Natural killer cell (primary cell): ENCODE measurements around the gene ZBTB33. TPM values are rescaled to one million over a fixed set of nuclear protein-coding genes. Genes with fewer than 3 reads are reported as not detected.
A peak's percentile ranks its signal among the peaks of the same experiment; 100 is the strongest.

Source experiments
- ATAC-seq, 3 donors: fragments of 150-1000 bp in 2 of 3; fragments of 200-7000 bp in 1 of 3; cut with Tn5 transposase; 1 replicate in 1 of 3; 2 replicates in 2 of 3; pipeline ENCODE4 v1.10.0; 2021; ENCODE audit warnings: mild to moderate bottlenecking in 2 of 3, moderate library complexity in 2 of 3
- DNase-seq, 2 donors: peaks; one replicate each; pipeline versions ENCODE4 v3.0.0 to v3.0.0-alpha.2; 2013 to 2021; ENCODE audit warnings: mixed read lengths in 1 of 2
- H3K27ac ChIP-seq: one replicate; pipeline ENCODE4 v1.5.1; 2013; ENCODE audit warnings: mild to moderate bottlenecking, low read length
- H3K27me3 ChIP-seq: one replicate; pipeline ENCODE4 v1.6.1; 2013; ENCODE audit warnings: low read length; ENCODE audit not compliant: control insufficient read depth, insufficient read depth
- H3K36me3 ChIP-seq: one replicate; pipeline ENCODE4 v1.6.1; 2013; ENCODE audit warnings: low read length; ENCODE audit not compliant: control insufficient read depth, insufficient read depth
- H3K4me1 ChIP-seq: one replicate; pipeline ENCODE4 v1.6.1; 2013; ENCODE audit warnings: low read length; ENCODE audit not compliant: control insufficient read depth, insufficient read depth
- H3K4me3 ChIP-seq: one replicate; pipeline ENCODE4 v1.5.1; 2013; ENCODE audit warnings: low read length
- H3K9me3 ChIP-seq: one replicate; pipeline ENCODE4 v1.6.1; 2013; ENCODE audit warnings: low read length; ENCODE audit not compliant: control insufficient read depth, insufficient read depth
- H3K27ac Mint-ChIP-seq, 2 donors: one replicate each; pipeline ENCODE4 v1.8.0; 2022; ENCODE audit warnings: mild to moderate bottlenecking in 2 of 2, mixed read lengths in 2 of 2, moderate library complexity in 1 of 2
- H3K27me3 Mint-ChIP-seq, 2 donors: one replicate each; pipeline ENCODE4 v1.8.0; 2022; ENCODE audit warnings: low read depth in 2 of 2, mixed read lengths in 2 of 2
- H3K36me3 Mint-ChIP-seq: one replicate; pipeline ENCODE4 v1.8.0; 2022; ENCODE audit warnings: mixed read lengths
- H3K4me1 Mint-ChIP-seq, 2 donors: one replicate each; pipeline ENCODE4 v1.8.0; 2022; ENCODE audit warnings: mixed read lengths in 2 of 2
- H3K4me3 Mint-ChIP-seq: one replicate; pipeline ENCODE4 v1.8.0; 2022; ENCODE audit warnings: mild to moderate bottlenecking, moderate library complexity, mixed read lengths
- H3K9me3 Mint-ChIP-seq, 2 donors: one replicate each; pipeline ENCODE4 v1.8.0; 2022; ENCODE audit warnings: mixed read lengths in 2 of 2
- CTCF ChIP-seq: fragments of 200-600 bp; IDR thresholded peaks from one replicate; pipeline ENCODE4 v1.8.0; 2022; ENCODE audit warnings: antibody characterized with exemption
- WGBS: methylation state at CpG from one replicate; pipeline ENCODE4 v1.1.7; 2013; ENCODE audit warnings: missing lambda C conversion rate; ENCODE audit not compliant: insufficient coverage; 5-methylcytosine and 5-hydroxymethylcytosine counted together
- intact Hi-C: fragments of 100-400 bp; cut with micrococcal nuclease; formaldehyde crosslinking; loops from one replicate; pipeline ENCODE4 v1.14.2; 2022
- total RNA-seq, 4 donors: library from RNA; stranded (reverse); fragments of 120-200 nt in 1 of 4; gene quantifications; one replicate each; pipeline versions ENCODE4 v1.2.3 to v1.2.4, GENCODE V29; 2013 to 2022

ZBTB33 gene
- total RNA-seq, 3 donors from 2014 or later (not counting 1 experiment from before 2014, with no cell fraction given): 28.6 to 33.3 (median 29.2) TPM

GRCh38 chrX:120291211-120291610 is 40.6 kb downstream of the ZBTB33 start:
- no peak overlapping the region for H3K27ac ChIP-seq
- no peaks in the 10 kb centered on the region for H3K27me3 Mint-ChIP-seq
- no peaks in the 10 kb centered on the region for H3K36me3 Mint-ChIP-seq
- H3K4me1 Mint-ChIP-seq: peaks cover 5 to 7% of the 10 kb centered on the region in 2 donors
- no peak overlapping the region for H3K27ac Mint-ChIP-seq
- H3K4me1 ChIP-seq: peaks cover 10% of the 10 kb centered on the region
- no peak overlapping the region for H3K4me3 Mint-ChIP-seq
- DNase-seq (no peak), ATAC-seq (no peak)
- intact Hi-C loops: no loop called here
- H3K9me3 Mint-ChIP-seq: no peaks in the 10 kb centered on the region
- H3K36me3 ChIP-seq: no peaks in the 10 kb centered on the region
- WGBS: 86% methylated on average over 1 of the region's 6 CpGs
- no peaks in the 10 kb centered on the region for H3K27me3 ChIP-seq
- no peak for TF ChIP-seq CTCF
- H3K9me3 ChIP-seq: no peaks in the 10 kb centered on the region
- no peak overlapping the region for H3K4me3 ChIP-seq

- intact Hi-C loops: no loop called here
- Histone ChIP-seq H3K27me3 (no peaks in the 10 kb centered on the region), H3K4me3 (no peak overlapping the region), H3K27ac (no peak overlapping the region), H3K4me1 (peaks cover 6% of the 10 kb centered on the region), H3K36me3 (no peaks in the 10 kb centered on the region), H3K9me3 (no peaks in the 10 kb centered on the region)
- no peak for TF ChIP-seq CTCF
- ATAC-seq (no peak), DNase-seq (no peak)
- no peak overlapping the region for H3K27ac Mint-ChIP-seq
- H3K4me3 Mint-ChIP-seq: no peak overlapping the region
- no peaks in the 10 kb centered on the region for H3K9me3 Mint-ChIP-seq
- WGBS: 89% methylated on average over 2 of the region's 2 CpGs
- no peaks in the 10 kb centered on the region for H3K27me3 Mint-ChIP-seq
- H3K36me3 Mint-ChIP-seq: no peaks in the 10 kb centered on the region
- H3K4me1 Mint-ChIP-seq: peaks cover 5 to 7% of the 10 kb centered on the region in 2 donors
These were observed 42.4 kb downstream of the ZBTB33 start for GRCh38 chrX:120293015-120293414.

- Histone ChIP-seq H3K36me3 (no peaks in the 10 kb centered on the region), H3K27me3 (no peaks in the 10 kb centered on the region), H3K27ac (no peak overlapping the region), H3K4me1 (peaks cover 6% of the 10 kb centered on the region), H3K9me3 (no peaks in the 10 kb centered on the region), H3K4me3 (no peak overlapping the region)
- Mint-ChIP-seq H3K27me3 (no peaks in the 10 kb centered on the region), H3K4me1 (peaks cover 7 to 11% of the 10 kb centered on the region in 2 donors), H3K27ac (peak overlapping the region; percentile 40 to 75), H3K36me3 (no peaks in the 10 kb centered on the region), H3K4me3 (no peak overlapping the region), H3K9me3 (no peaks in the 10 kb centered on the region)
- ATAC-seq (peak in 1 of 3 donors; percentile 29), DNase-seq (no peak)
- no peak for TF ChIP-seq CTCF
- intact Hi-C loops: no loop called here
These were observed 44.0 kb downstream of the ZBTB33 start for GRCh38 chrX:120294651-120295050.

- DNase-seq (no peak), ATAC-seq (no peak)
- H3K4me3 ChIP-seq: no peak overlapping the region
- no CpG with 5 or more reads among the region's 1 CpG for WGBS
- intact Hi-C loops: no loop called here
- H3K4me1 ChIP-seq: peaks cover 28% of the 10 kb centered on the region
- H3K9me3 ChIP-seq: no peaks in the 10 kb centered on the region
- Mint-ChIP-seq H3K27ac (no peak overlapping the region), H3K4me3 (no peak overlapping the region), H3K9me3 (no peaks in the 10 kb centered on the region), H3K27me3 (no peaks in the 10 kb centered on the region), H3K36me3 (no peaks in the 10 kb centered on the region), H3K4me1 (peaks cover 28 to 32% of the 10 kb centered on the region in 2 donors)
- no peak for TF ChIP-seq CTCF
- H3K36me3 ChIP-seq: no peaks in the 10 kb centered on the region
- H3K27me3 ChIP-seq: no peaks in the 10 kb centered on the region
- H3K27ac ChIP-seq: no peak overlapping the region
These were observed 47.3 kb downstream of the ZBTB33 start for GRCh38 chrX:120297923-120298322.
